Measurements from ENCODE around the gene PNLDC1.

- no peak for TF ChIP-seq CTCF (IDR thresholded peaks at IDR 0.05)
- TF ChIP-seq POLR2A (IDR thresholded peaks at IDR 0.05) = no peak
Measured at GRCh38 chr6:159788753-159789376, 11.2 kb upstream of the PNLDC1 start.

All from testis (tissue), 2 donors.